ENCODE data around the gene FERMT1. TPM values are rescaled to one million over a fixed set of nuclear protein-coding genes. Genes with fewer than 3 reads are reported as not detected.

FERMT1 gene
- total and polyA plus RNA-seq, 2 experiments from 2014 or later = 1.2 to 4.1 TPM

GRCh38 chr20:6060213-6060612 is 62.6 kb downstream of the FERMT1 start:
- Histone ChIP-seq H3K9ac (no peak overlapping the region), H3K9me2 (ENCODE audit: insufficient read depth) (no peaks in the 10 kb centered on the region), H3K36me3 (ENCODE audit: low read depth) (no peaks in the 10 kb centered on the region), H3K9me3 (ENCODE audit: low read depth) (no peaks in the 10 kb centered on the region), H2AFZ (no peak overlapping the region), H3K4me1 (ENCODE audit: insufficient read depth) (no peaks in the 10 kb centered on the region), H3K79me2 (ENCODE audit: insufficient read depth) (no peaks in the 10 kb centered on the region), H3K4me2 (ENCODE audit: unreplicated experiment) (no peak overlapping the region), H3K27ac (no peak overlapping the region), H3K27me3 (replicated peaks; ENCODE audit: insufficient read depth) (peaks cover 8% of the 10 kb centered on the region; the same call in 1 of the 2 replicates), H4K20me1 (ENCODE audit: insufficient read depth) (no peaks in the 10 kb centered on the region), H3F3A (ENCODE audit: insufficient read depth) (no peaks in the 10 kb centered on the region), H3K4me3 (no peak overlapping the region)
- TF ChIP-seq EZH2phosphoT487 (IDR thresholded peaks at IDR 0.05; ENCODE audit: insufficient read depth, low read depth) = no peak
- TF ChIP-seq EZH2 (IDR thresholded peaks at IDR 0.05; ENCODE audit: insufficient read depth, poor library complexity, severe bottlenecking) = no peak
- WGBS, 2 experiments (ENCODE audit: low coverage in 1 of 2, low lambda C conversion rate in 2 of 2, missing lambda C conversion rate in 2 of 2) = 33 to 36% methylated on average over 6 of the region's 6 CpGs
- DNase-seq = no peak
- in situ Hi-C loops (cut with MboI) = no loop called here

GRCh38 chr20:6058684-6059295 is 64.0 kb downstream of the FERMT1 start:
- no peak for DNase-seq
- Histone ChIP-seq H3K36me3 (ENCODE audit: low read depth) (no peaks in the 10 kb centered on the region), H3K9ac (no peak overlapping the region), H3K27me3 (replicated peaks; ENCODE audit: insufficient read depth) (peaks cover 8% of the 10 kb centered on the region; the same call in 1 of the 2 replicates), H3K4me2 (ENCODE audit: unreplicated experiment) (no peak overlapping the region), H3K27ac (no peak overlapping the region), H3F3A (ENCODE audit: insufficient read depth) (no peaks in the 10 kb centered on the region), H3K9me2 (ENCODE audit: insufficient read depth) (no peaks in the 10 kb centered on the region), H3K4me3 (no peak overlapping the region), H4K20me1 (ENCODE audit: insufficient read depth) (no peaks in the 10 kb centered on the region), H2AFZ (no peak overlapping the region), H3K79me2 (ENCODE audit: insufficient read depth) (no peaks in the 10 kb centered on the region), H3K9me3 (ENCODE audit: low read depth) (no peaks in the 10 kb centered on the region), H3K4me1 (ENCODE audit: insufficient read depth) (no peaks in the 10 kb centered on the region)
- in situ Hi-C loops (cut with MboI) = no loop called here
- WGBS, 2 experiments (ENCODE audit: low coverage in 1 of 2, low lambda C conversion rate in 2 of 2, missing lambda C conversion rate in 2 of 2) = 11% methylated on average over 7 of the region's 7 CpGs
- TF ChIP-seq EZH2phosphoT487 (IDR thresholded peaks at IDR 0.05; ENCODE audit: insufficient read depth, low read depth) (no peak), EZH2 (IDR thresholded peaks at IDR 0.05; ENCODE audit: insufficient read depth, poor library complexity, severe bottlenecking) (no peak)

- H3K79me2 ChIP-seq (ENCODE audit: insufficient read depth) = no peaks in the 10 kb centered on the region
- no peaks in the 10 kb centered on the region for H3K9me3 ChIP-seq (ENCODE audit: low read depth)
- H3K4me2 ChIP-seq (ENCODE audit: unreplicated experiment) = no peak overlapping the region
- H3K27me3 ChIP-seq (replicated peaks; ENCODE audit: insufficient read depth) = peaks cover 11% of the 10 kb centered on the region
- WGBS, 2 experiments (ENCODE audit: low coverage in 1 of 2, low lambda C conversion rate in 2 of 2, missing lambda C conversion rate in 2 of 2) = 75 to 92% methylated on average over 2 of the region's 2 CpGs
- TF ChIP-seq EZH2phosphoT487 (IDR thresholded peaks at IDR 0.05; ENCODE audit: insufficient read depth, low read depth) (no peak), EZH2 (IDR thresholded peaks at IDR 0.05; ENCODE audit: insufficient read depth, poor library complexity, severe bottlenecking) (no peak)
- no peaks in the 10 kb centered on the region for H4K20me1 ChIP-seq (ENCODE audit: insufficient read depth)
- no peaks in the 10 kb centered on the region for H3F3A ChIP-seq (ENCODE audit: insufficient read depth)
- no peak overlapping the region for H3K9ac ChIP-seq
- H3K4me3 ChIP-seq = no peak overlapping the region
- H3K36me3 ChIP-seq (ENCODE audit: low read depth) = no peaks in the 10 kb centered on the region
- no peak for DNase-seq
- H3K9me2 ChIP-seq (ENCODE audit: insufficient read depth) = no peaks in the 10 kb centered on the region
- in situ Hi-C loops (cut with MboI) = no loop called here
- H2AFZ ChIP-seq = no peak overlapping the region
- no peaks in the 10 kb centered on the region for H3K4me1 ChIP-seq (ENCODE audit: insufficient read depth)
- no peak overlapping the region for H3K27ac ChIP-seq
Observed at GRCh38 chr20:6057691-6058090, 65.1 kb downstream of the FERMT1 start.

GRCh38 chr20:6057139-6057538 is 65.7 kb downstream of the FERMT1 start:
- H4K20me1 ChIP-seq (ENCODE audit: insufficient read depth) = no peaks in the 10 kb centered on the region
- no peak overlapping the region for H3K9ac ChIP-seq
- no peaks in the 10 kb centered on the region for H3F3A ChIP-seq (ENCODE audit: insufficient read depth)
- in situ Hi-C loops (cut with MboI) = no loop called here
- H3K4me3 ChIP-seq = no peak overlapping the region
- TF ChIP-seq EZH2phosphoT487 (IDR thresholded peaks at IDR 0.05; ENCODE audit: insufficient read depth, low read depth) = no peak
- TF ChIP-seq EZH2 (IDR thresholded peaks at IDR 0.05; ENCODE audit: insufficient read depth, poor library complexity, severe bottlenecking) = no peak
- H3K9me2 ChIP-seq (ENCODE audit: insufficient read depth) = no peaks in the 10 kb centered on the region
- H3K9me3 ChIP-seq (ENCODE audit: low read depth) = no peaks in the 10 kb centered on the region
- 88 to 98% methylated on average over 2 of the region's 2 CpGs for WGBS, 2 experiments (ENCODE audit: low coverage in 1 of 2, low lambda C conversion rate in 2 of 2, missing lambda C conversion rate in 2 of 2)
- DNase-seq = no peak
- H3K36me3 ChIP-seq (ENCODE audit: low read depth) = no peaks in the 10 kb centered on the region
- H2AFZ ChIP-seq = no peak overlapping the region
- H3K27me3 ChIP-seq (replicated peaks; ENCODE audit: insufficient read depth) = peaks cover 13% of the 10 kb centered on the region
- no peak overlapping the region for H3K4me2 ChIP-seq (ENCODE audit: unreplicated experiment)
- no peaks in the 10 kb centered on the region for H3K4me1 ChIP-seq (ENCODE audit: insufficient read depth)
- H3K27ac ChIP-seq = no peak overlapping the region
- no peaks in the 10 kb centered on the region for H3K79me2 ChIP-seq (ENCODE audit: insufficient read depth)

Data from GM23248 (cell line).